SK-N-MC (cell line): ENCODE results near the gene TCAP.

Experiments
- DNase-seq: peaks from one replicate; pipeline ENCODE4 v3.0.0-alpha.2; 2011; ENCODE audit warnings: low read depth, low spot score
- H3K27ac ChIP-seq: fragments of 200-600 bp; sonication (generic); 2 replicates; pipeline ENCODE4 v1.5.1; 2016; ENCODE audit warnings: mixed run types
- H3K36me3 ChIP-seq: fragments of 200-600 bp; sonication (generic); 2 replicates; pipeline ENCODE4 v1.6.1; 2017; ENCODE audit warnings: antibody characterized with exemption, low read length, mixed read lengths; ENCODE audit not compliant: insufficient read depth
- H3K4me3 ChIP-seq: fragments of 200-600 bp; sonication (generic); 2 replicates; pipeline ENCODE4 v1.5.1; 2016
- H3K9ac ChIP-seq: fragments of 200-600 bp; sonication (generic); 2 replicates; pipeline ENCODE4 v1.8.0; 2017; ENCODE audit warnings: mixed run types, mixed read lengths; ENCODE audit not compliant: insufficient read length
- H3K9me3 ChIP-seq: fragments of 200-600 bp; sonication (generic); 2 replicates; pipeline ENCODE4 v1.6.1; 2017; ENCODE audit warnings: low read depth, mild to moderate bottlenecking, antibody characterized with exemption, low read length, moderate library complexity, mixed read lengths
- EZH2 ChIP-seq: fragments of 200-600 bp; sonication (generic); IDR thresholded peaks from one replicate; pipeline ENCODE4 v1.6.1; 2017; ENCODE audit warnings: antibody characterized with exemption
- FOXP2 ChIP-seq: optimal IDR thresholded peaks from 2 replicates; pipeline ENCODE3; 2011; ENCODE audit warnings: mild to moderate bottlenecking, moderate library complexity; ENCODE audit not compliant: insufficient read depth; ENCODE audit errors: extremely low read length, control extremely low read depth
- POLR2AphosphoS5 ChIP-seq: IDR thresholded peaks from 2 replicates; pipeline ENCODE4 v1.6.1; 2012; ENCODE audit warnings: mild to moderate bottlenecking, low read depth, low read length, borderline replicate concordance

The TCAP gene

DNA sequence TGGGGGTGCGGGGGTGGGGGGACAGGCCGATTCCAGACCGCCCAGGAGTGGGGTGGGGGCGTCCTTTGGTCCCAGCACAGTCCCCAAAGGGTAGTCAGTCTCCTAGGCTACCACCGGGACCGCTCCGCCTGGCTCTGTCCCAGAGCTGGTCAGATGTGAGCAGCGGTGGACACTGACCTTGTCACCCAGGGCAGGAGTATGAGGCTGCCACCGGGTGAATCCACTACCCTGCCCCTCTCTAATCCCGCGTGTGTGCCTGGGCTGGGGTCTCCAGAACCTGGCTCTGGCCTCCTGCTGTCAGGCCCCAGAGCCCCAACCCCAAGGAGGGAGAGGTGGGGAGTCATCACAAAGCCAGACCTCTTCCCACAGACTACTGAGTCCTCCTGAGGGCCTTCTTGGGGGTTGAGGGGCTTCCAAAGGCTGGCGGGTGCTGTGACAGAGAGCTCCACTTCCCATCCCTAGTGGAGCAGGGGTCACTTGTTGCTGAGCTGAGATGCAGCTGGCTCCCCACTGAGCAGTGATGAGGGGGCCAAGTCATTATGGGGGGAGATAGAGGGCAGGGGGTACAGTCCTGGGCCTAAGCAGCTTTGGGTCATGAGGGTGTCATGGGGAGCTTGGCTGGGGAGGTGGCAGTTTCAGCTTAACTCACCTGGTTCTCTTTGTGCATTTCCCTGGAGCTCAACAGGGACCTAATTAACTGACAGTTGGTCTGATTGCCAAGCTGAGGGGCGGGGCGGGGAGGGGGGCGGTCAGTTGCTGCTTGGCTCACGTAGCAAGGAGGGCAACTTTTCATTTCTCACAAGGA, 37.2 kb upstream of the TCAP start:
- TF ChIP-seq POLR2AphosphoS5 (no peak), FOXP2 (no peak), EZH2 (no peak)
- Histone ChIP-seq H3K9me3 (no peaks in the 10 kb centered on the region), H3K4me3 (no peak overlapping the region), H3K27ac (no peak overlapping the region), H3K9ac (no peak overlapping the region), H3K36me3 (no peaks in the 10 kb centered on the region)
- DNase-seq, result no peak

DNA sequence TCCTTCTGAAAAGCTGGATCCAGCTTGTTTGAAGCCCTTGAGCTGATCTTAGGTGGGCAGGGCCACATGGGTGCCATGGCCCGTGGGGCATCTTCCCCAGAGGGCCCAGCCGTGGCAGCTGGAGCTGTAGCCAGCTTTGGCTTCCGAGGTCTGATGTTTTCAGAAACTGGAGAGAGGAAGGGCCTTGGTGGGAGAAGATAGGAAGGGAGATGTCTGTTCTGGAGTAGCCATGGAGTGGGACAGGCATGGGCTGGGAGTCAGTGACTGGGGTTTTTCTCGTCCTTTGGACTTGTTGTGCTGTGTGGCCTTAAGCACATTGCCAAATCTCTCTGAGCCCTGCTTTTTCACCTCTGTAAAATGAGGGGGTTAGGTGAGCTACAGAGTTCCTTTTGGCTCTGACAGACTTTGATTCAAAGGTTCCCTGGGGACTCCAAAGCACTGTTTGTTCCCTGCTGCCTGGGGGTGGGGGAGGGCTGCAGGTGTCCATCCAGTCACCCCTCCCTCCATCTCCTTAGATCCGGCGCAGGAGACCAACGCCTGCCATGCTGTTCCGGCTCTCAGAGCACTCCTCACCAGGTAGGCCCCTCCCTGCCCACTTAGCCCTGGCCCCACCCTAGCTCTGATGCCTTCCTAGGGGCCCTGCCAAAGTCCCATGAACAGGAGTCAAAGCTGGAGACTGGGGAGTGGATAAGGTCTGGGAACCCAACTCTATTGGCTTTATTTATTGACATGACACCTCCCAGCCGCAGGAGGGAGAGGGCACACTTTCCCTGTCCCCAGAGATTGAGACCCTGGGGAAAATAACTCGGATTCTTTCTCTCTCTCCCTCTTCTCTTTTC, 36.3 kb upstream of the TCAP start:
- no peak for DNase-seq
- H3K9me3 ChIP-seq, result no peaks in the 10 kb centered on the region
- no peak overlapping the region for H3K9ac ChIP-seq
- TF ChIP-seq FOXP2 (no peak), EZH2 (no peak), POLR2AphosphoS5 (no peak)
- no peak overlapping the region for H3K27ac ChIP-seq
- no peak overlapping the region for H3K4me3 ChIP-seq
- no peaks in the 10 kb centered on the region for H3K36me3 ChIP-seq

- Histone ChIP-seq H3K9ac (no peak overlapping the region), H3K9me3 (no peaks in the 10 kb centered on the region), H3K27ac (no peak overlapping the region), H3K4me3 (no peak overlapping the region), H3K36me3 (no peaks in the 10 kb centered on the region)
- TF ChIP-seq POLR2AphosphoS5, result no peak
- no peak for TF ChIP-seq FOXP2
- no peak for TF ChIP-seq EZH2
- no peak for DNase-seq
These were observed 35.7 kb upstream of the TCAP start for GRCh38 chr17:39629494-39629880.

GRCh38 chr17:39629898-39630297, 35.3 kb upstream of the TCAP start:
- DNase-seq, result no peak
- Histone ChIP-seq H3K36me3 (no peaks in the 10 kb centered on the region), H3K9me3 (no peaks in the 10 kb centered on the region), H3K27ac (no peak overlapping the region), H3K9ac (no peak overlapping the region), H3K4me3 (no peak overlapping the region)
- TF ChIP-seq POLR2AphosphoS5 (no peak), FOXP2 (no peak), EZH2 (no peak)

- no peak overlapping the region for H3K4me3 ChIP-seq
- no peak for DNase-seq
- no peak overlapping the region for H3K9ac ChIP-seq
- TF ChIP-seq FOXP2, result no peak
- TF ChIP-seq POLR2AphosphoS5, result no peak
- no peak for TF ChIP-seq EZH2
- H3K36me3 ChIP-seq, result no peaks in the 10 kb centered on the region
- no peak overlapping the region for H3K27ac ChIP-seq
- H3K9me3 ChIP-seq, result no peaks in the 10 kb centered on the region
These were observed 33.7 kb upstream of the TCAP start for GRCh38 chr17:39631403-39631802.

GRCh38 chr17:39632153-39632941, 32.8 kb upstream of the TCAP start:
- Histone ChIP-seq H3K36me3 (no peaks in the 10 kb centered on the region), H3K27ac (no peak overlapping the region), H3K9me3 (no peaks in the 10 kb centered on the region), H3K4me3 (no peak overlapping the region), H3K9ac (no peak overlapping the region)
- TF ChIP-seq FOXP2 (no peak), POLR2AphosphoS5 (no peak), EZH2 (no peak)
- DNase-seq, result no peak

DNA sequence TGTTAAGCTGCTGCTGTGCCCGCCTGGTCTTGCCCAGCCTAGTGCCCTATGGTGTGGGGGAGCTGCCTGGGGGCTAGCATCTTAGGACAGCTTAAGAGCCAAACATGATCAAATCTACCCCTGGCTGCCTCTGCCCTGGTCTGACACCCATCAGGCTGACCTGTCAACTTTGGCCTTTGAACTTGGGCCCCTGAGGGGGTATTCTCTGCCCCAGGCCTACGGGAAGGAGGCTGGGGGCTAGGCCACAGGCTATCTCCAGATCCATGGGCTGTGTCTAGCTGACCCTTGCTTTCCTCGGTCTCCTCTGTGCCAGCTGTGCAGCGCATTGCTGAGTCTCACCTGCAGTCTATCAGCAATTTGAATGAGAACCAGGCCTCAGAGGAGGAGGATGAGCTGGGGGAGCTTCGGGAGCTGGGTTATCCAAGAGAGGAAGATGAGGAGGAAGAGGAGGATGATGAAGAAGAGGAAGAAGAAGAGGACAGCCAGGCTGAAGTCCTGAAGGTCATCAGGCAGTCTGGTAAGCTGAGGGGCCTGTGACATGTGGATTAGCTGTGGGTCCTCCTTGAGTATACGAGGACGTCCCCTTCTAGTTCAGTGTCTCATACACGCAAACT, 31.5 kb upstream of the TCAP start:
- no peak for TF ChIP-seq POLR2AphosphoS5
- TF ChIP-seq FOXP2, result no peak
- no peak for TF ChIP-seq EZH2
- DNase-seq, result no peak
- H3K27ac ChIP-seq, result no peak overlapping the region
- no peak overlapping the region for H3K9ac ChIP-seq
- H3K4me3 ChIP-seq, result no peak overlapping the region
- no peaks in the 10 kb centered on the region for H3K36me3 ChIP-seq
- H3K9me3 ChIP-seq, result no peaks in the 10 kb centered on the region
